NCI-H82 treated with DMSO at 0.1 percent for 48 hours (cell line): ENCODE results near the gene KCMF1.
"Not testable (repeated sequence)": the region's sequence is repeated elsewhere in the genome, so short reads cannot be mapped to it uniquely, and the experiment has no call there.

ENCODE experiments used
- DNase-seq: peaks from one replicate; lab custom pipeline; 2025; ENCODE audit not compliant: unreplicated experiment; lab: John Stamatoyannopoulos, UW

KCMF1 gene

DNA sequence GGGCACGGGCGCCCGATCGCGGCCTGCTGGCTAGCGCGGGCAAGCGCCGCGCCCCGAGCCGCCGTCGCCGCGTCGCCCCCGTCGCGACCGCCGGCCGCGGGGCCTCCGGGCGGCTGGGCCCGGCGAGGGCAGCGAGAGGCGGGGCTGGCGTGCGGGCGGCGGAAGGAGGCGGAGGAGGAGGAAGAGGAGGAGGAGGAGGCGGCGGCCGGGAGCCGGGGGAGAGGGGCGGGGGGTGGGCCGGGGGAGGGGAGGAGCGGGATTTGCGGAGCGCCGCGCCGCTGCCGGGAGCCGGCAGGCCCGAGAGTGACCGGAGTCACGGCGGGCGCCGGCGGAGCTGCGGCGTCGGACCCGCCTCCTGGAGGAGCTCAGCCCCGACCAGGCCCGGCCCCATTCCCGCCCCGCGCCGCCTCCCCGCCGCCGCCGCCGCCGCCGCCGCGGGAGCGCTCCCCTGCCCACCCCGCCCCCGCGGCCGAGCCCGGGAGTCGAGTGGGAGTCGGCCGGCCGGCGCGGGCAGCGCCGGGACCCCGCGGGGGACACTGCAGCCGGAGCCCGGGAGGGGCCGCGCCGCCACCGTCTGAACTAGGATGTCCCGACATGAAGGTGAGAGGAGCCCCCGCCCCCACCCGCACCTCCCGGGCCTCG, at the start of gene KCMF1:
KCMF1 (plus strand) TSS at position 294 of the 642 bp plus-strand sequence; CDS start at position 585, 291 bp downstream.
- no peak for DNase-seq

DNA sequence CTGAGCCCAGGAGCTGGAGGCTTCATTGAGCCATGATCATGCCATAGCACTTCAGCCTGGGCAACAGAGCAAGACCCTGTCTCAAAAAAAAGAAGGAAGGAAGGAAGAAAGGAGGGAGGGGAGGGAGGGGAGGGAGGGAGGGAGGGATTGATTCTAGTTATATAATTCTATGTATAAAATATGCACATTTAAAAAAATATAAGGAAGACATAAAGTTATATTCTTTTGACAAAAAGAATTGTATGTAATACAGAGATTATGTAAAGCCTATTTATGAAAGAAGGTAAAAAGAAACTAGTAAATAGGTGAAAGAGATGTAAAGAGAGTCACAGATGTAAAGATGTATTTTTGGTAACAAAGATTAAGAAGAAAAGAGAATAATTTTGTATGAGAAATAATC, 48.0 kb upstream of the KCMF1 start:
- DNase-seq, result no peak

DNA sequence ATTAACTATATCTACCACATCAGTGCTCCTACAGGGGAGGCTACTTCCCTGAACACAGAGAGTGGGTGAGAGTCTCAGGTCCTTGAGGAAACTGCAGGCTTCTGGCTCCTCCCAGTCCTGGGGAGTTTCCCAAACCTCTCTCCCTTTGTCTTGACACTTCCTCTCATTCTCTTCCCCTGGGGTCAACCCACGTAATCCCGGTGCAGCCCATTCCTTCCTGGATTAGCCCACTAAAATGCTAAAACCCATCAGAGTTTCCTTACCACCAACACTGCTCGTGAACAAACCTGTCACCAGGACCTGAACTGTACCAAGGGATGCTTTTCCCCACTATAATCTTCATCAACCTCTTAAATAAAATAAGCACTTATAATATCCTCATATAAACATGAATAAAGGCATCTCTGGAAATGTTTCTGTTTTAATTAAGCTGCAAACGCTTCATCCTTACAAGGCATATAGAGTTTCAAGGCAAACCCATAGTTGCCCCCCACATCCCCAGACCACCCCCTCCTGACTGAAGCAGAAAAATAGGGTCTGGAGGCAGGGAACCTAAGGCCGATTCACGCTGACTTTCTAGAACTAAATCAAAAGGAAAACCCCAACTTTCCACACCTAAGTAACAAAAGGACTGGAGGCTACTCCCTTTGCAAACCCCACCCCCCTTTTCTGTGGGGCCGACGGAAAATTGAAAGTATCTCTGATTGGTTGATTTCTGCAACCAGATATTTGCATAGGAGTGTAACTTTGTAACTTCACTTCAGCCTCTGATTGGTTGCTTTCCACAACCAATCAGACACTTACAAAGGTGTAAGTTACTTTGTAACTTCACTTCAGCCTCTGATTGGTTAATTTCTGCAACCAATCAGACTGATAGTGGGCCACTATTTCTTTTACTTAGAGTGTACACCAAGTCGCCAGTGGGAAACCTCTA, 46.5 kb upstream of the KCMF1 start:
- DNase-seq, result no peak

DNA sequence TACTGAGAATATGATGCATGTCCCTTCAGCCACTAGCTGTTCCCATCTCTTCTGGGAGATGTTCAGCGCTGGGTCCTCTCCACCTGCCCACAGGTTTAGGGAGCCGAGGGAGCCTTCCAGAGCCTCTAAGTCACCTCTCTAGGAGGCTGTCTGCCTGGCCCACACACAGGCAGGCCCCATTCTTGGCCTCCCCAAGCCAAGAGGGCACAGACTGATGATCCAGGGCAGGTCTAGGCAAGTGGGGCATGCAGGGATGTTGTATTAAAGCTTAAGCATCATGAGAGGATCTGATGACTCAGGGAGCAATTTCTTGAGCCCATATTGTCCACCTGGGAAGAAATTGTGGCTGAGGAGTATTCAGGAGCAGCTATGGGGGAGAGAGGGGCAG, 45.6 kb upstream of the KCMF1 start:
- no peak for DNase-seq

DNA sequence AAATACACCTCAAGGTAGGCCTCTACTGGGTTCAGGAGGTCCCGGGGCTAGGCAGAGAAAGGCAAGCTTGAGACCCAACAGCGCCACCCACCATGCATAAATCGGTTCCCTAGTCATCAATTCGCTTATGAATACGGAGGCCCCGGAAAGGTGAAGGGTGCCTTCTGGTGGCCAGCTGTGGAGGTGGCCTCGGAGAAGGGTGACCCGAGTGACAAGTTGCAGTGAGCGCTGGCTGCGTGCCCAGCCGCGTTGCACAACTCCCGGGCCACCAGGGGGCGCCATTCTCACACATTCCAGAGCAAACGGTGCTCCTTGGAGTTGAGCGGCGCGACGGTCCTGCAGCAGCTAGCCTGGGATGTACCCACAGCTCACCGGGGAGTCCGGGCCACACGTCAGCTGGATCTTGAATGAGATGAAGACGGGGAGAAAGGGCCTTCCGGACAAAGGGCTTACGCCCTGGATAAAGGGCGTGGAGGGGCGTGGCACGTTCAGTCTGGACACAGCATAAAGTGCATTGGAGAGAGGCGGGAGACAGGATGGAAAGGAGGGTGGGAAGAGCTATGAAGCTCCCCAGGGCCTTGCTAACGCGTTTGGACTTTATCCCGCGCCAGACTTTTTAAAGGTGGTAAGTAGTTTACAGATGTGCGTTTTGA, 45.1 kb upstream of the KCMF1 start:
- DNase-seq, result peak; percentile 91

DNA sequence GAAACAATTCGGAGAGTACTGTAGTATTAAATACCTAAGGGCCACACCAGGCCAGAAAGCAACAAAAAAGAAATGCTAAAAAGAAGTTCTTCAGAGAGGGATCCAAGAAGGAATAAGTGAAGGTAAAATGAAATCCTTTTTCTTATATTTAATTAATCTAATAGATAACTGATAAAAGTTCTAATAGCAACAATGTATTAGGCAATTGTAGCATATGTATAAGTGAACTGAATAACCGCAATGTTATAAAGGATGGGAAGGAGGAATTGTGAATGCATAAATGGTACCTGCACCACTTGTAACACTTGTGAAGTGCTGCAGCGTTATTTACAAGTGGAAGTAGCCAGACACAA, 43.7 kb upstream of the KCMF1 start:
- DNase-seq, result no peak

DNA sequence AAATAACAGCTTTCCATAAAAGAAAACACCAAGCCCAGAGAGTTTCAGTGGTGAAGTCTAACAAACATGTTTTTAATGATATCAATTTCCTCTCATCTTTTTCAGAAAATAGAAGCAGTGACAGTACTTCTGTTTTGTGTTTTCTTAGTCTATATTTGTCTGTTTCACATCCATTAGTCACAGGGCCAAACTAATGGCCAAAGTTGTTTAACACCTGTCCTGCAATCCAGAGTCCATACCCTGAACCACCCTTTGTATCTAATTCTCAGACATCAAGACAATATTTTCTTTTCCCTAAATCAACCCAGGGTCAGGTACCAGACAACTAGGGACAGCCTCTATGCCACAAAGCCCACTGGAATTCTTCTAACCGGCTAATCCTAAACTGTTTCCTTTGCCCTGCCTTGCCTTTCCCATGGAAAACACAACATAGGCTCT, 39.6 kb upstream of the KCMF1 start:
- DNase-seq, result no peak

DNA sequence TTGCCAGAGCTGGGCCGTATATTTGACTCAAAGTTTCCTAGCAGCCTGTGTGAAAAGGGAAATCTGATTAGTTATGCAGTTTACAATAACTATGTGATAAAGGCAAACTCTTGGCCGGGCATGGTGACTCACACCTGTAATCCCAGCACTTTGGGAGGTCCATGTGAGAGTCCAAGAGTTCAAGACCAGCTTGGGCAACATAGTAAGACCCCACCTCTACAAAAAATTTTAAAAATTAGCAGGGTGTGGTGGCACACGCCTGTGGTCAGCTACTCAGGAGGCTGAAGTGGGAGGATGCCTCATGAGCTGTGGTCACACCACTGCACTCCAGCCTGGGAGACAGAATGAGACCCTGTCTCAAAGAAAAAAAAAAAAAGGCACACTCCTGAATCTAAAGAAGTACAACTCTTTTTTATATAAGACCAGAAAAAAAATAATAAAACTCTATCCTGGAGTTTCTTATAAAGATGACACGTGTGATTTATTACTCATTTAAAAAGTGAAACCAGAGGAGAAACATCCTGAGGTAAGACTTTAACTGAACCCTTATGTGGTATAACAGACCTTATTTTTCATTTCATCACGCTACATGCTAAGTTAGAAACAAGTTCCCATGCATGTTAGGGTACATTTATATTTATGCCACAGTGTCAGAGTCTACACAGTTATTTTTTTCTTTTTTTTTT, 32.6 kb upstream of the KCMF1 start:
- no peak for DNase-seq

DNA sequence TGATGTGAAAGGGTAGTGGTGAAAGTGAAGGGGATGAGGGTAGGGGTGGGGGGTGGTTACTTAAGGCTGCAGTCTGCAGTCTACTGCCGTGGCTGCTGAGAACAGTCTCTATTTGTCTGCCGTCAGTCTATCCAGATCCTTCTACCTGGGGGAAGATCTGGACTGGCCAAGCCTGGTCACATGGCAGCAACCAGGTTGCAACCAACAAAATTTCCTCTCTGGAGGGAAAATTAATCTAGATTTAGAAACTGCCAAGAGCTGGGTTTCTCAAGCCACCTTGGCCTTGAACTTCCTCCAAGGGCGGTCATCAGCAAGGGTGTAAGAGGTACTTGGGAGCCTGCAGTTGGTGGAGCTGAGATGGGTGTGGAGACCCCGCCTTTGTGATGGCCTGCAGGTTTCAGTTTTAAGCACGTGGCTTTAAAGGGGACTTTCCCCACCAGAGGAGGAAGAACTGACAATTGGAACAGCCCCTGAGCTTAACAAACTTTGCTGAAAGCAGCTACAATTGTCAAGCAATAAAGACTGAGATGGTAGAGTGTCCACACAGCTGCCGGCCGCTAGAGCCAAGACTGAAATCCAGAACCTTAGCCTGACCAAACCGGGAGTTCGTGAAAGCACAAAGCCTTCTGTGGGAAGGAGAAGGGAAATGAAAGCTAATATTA, 31.4 kb upstream of the KCMF1 start:
- no peak for DNase-seq

DNA sequence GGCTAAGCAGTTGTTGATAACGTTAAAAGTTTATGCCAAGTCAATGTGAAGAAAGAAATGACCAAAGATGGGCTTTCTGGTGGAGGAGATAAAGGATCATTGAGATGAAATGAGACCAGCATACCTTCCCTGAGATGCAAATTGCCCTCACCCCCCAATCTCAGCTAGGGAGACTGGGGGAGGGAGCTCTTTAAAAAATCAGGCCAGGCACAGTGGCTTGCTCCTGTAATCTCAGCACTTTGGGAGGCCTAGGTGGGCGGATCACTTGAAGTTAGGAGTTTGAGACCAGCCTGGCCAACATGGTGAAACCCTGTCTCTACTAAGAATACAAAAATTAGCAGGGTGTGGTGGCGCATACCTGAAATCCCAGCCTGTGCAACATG, 30.9 kb upstream of the KCMF1 start:
- DNase-seq, result no peak

DNA sequence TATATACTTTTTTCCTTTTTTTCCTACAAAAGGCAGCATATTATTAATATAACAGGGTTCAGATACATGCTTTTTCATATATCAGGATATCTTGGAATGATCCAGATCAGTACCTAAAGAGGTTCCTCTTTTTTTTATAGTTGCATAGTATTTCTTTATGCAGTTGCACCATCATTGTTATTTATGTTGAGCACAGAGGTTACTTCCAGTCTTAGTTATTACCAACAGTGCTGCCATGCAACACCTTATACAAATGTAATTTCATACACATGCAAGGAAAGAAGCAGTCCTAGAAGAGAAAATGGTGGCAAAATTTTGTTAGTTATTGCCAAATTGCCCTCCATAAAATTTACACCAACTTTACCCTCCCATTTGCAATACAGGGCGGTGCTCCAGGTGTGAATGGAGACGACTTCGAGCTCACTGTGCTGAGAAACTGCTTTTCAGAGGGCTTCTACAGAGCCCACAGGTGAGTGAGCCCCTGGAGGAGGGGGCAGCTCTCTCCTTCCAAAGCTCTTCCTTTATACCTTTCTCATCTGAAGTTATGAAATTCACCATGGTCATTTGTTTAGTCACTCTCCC, 30.0 kb upstream of the KCMF1 start:
- no peak for DNase-seq

DNA sequence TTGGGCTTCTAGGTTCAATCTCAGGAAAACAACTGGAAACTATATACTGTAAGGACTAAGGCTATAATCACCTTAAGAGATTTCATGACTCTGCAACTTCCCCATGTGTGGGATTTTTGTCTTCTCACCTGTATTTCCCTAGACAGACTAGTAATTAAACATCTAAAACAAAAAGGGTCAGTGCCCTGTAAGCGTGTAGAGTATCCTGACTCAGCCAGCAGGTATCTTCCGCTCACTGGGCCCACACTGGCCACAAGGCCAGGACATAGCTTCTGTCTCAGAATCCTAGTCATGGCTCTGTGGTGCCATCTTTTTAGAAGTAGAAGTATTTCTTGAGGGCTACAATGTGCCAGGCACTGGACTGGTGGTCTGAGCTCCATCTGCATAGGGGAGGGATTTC, 28.8 kb upstream of the KCMF1 start:
- no peak for DNase-seq

DNA sequence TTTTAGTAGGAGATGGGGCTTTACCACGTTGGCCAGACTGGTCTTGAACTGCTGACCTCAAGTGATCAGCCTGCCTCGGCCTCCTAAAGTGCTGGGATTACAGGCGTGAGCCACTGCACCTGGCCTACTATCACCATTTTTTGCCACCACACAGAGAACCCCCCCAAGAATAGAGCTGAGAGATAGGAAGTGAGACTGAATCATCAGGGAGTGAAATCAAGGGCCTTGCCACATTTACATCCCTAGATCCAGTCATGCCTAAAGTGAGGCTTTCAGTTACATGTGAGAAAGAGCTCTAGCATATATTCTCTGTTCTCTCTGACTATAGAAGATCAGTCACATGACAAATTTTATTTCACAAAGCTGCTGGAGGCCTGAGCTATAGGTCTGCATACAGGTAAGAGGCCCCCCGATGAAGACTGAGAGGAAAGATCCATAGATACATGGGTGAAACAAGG, 28.0 kb upstream of the KCMF1 start:
- no peak for DNase-seq

DNA sequence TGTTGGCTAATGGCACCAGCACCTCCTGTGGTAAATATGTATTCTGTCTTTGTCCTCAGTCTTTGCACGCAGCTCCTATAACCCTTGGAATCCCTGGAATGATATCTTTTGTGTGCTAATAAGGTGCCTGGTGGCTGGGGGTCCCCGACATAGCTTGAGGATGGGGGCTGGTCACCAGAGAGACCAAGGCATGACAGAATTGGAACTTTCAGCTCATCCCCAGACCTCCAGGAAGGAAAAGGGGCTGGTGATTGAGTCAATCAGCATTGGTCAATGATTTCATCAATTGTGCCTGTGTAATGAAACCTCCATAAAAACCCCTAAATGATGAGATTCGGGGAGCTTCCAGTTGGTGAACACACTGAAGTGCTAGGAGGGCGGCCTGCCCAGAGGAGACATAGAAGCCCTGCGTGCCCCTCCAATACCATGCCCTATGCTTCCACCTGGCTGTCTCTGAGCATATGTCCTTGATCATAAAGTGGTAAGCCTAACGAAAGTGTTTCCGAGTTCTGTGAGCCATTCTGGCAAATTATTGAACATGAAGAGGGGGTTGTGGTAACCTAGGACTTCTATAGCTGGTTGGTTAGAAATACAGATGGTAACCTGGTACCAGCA, 26.6 kb upstream of the KCMF1 start:
- DNase-seq, result no peak

DNA sequence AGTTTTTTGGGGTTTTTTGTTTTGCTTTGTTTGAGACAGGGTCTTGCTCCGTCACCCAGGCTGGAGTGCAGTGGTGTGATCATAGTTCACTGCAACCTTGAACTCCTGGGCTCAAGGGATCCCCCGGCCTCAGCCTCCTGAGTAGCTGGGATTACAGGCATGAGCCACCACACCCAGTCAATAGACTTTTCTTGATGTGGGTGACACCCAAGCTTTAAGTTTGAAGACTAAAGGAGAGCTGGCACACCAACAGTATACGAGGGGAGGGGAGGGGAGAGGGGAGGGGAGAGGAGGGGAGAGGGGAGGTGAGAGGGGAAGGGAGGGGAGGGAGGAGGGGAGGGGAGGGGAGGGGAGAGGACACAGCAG, 25.1 kb upstream of the KCMF1 start:
- DNase-seq, result not testable (repeated sequence)

DNA sequence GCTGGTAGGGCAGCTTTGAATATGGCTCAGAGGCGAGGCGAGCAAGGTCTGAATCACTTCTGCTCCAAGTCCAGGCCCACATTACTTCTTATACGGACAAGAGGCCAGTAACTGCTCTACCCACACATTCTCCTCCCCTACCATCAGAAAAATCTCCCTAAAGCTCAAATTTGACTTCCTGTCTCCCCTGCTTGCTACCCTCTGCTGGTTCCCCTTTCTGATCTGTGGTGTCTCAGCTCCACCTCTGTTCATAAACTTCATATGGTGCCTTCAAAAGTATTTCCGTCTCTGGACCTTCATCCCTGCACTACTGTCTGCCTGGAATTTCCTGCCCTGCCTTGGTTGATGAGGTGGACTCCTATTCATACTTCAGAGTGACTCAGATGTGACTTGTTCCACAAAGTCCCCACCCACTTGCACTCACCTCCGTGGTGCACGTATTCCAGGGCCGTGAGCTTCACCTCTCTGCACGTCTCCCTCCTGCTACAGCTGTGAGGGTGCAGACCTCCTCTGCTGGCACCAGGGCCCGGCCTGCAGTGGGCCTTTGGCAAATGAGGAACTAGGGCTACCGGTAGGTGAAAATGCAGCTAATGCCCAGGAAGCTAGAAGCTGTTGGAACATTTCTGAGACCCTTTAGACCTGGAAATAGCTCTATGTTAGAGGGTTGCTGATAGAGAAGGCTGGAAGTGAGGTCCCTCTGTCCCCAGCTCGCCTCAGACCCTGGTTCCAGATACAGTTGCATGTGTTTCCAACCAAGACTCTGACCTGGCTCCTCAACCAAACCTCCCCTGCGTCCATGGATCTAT, 24.6 kb upstream of the KCMF1 start:
- DNase-seq, result no peak

DNA sequence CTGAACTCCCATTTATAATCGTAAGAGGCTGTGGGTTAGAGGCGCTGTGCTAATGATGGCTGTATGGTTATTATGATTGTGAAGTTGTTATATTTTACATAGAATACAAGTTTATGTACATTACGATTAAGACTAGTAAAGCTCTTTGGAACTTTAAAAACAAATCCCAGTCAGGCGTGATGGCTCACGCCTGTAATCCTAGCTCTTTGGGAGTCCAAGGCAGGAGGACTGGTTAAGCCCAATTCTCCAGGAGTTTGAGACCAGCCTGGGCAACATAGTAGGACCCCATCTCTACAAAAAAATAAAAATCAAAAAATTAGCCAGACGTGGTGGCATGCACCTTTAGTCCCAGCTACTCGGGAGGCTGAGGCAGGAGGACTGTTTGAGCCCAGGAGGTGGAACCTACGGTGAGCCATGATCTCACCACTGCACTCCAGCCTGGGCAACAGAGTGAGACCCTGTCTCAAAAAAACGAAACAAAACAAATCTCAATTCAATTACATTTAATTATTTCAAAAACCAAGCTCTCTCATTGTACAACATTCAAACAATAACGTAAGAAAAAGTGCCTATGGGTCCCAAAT, 23.9 kb upstream of the KCMF1 start:
- no peak for DNase-seq

DNA sequence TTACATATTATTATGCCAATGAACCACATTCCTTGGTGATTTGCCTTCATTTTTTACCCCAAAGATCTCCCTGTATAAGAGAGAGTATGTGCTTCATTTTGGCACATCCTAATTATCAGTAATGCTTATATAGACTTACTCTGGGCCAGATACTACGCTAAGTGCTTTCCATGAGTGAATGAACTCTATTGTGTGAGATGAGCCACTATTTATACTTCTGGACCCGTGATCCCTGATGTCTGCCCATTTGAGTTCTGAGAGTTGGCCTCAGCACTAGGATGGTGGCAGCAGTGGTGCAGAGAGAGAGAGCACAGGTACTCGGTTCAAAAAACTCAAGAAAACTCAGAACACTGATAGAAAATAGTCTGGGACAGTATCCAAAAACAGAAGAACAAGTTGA, 17.4 kb upstream of the KCMF1 start:
- no peak for DNase-seq

DNA sequence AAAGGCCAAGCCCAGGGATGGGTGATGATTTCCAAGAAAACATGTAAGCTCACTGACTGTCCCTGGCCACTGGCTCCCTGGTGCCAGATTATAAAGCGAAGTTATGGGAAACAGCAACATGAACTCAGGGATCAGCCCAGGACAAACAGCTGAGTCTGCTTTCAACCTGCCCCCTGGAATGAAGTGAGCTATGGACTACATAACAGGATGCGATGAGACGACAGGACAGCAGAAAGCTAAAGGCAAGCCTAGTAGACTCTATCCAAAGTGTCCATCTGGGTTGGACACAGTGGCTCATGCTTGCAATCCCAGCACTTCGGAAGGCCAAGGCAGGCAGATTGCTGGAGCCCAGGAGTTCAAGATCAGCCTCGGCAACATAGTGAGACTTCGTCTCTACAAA, 16.6 kb upstream of the KCMF1 start:
- no peak for DNase-seq
